ENCODE results near the gene OSBPL2. TPM values are rescaled to one million over a fixed set of nuclear protein-coding genes. Genes with fewer than 3 reads are reported as not detected.

The OSBPL2 gene
- total RNA-seq, 1 experiment from 2014 or later, result 36.9 TPM

DNA sequence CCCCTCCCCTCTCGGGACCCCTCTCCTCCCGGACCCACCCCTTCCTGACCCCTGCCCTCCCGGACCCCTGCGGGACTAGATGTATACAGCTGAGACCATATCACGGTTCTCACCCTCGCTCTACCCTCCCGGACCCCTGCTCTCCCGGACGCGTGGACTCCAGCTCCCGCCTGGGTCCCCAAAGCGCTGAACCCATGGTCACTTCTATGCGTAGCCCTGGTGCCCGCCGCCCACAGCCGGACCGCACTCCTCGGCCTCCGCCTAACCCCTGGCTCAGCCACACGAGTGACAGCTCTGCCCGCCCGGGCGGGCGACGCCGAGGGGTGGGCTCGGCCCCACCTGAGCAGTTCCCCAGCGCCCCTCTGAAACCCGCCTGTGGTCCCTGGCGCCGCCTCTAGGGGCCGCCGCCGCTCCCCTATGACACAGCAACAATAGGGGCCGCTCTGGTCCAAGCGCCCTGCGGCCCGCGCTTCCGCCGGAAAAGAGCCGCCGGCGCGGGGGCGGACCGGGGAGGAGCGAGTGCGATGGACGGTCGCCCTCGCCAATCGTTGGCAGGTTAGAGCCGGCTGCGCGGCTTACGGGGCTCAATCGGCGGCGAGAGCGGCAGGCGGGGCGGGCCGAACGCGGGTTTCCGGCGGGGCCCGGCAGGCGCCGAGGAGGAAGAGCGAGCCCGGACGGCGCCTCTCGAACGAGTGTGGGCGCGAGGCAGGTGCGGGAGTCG is 64.2 kb downstream of the OSBPL2 start, which contains the start of gene ADRM1 (continued):
- TF ChIP-seq, protein P1, sequence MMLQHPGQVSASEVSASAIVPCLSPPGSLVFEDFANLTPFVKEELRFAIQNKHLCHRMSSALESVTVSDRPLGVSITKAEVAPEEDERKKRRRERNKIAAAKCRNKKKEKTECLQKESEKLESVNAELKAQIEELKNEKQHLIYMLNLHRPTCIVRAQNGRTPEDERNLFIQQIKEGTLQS (IDR thresholded peaks at IDR 0.05), result no peak
- peak; percentile 23 for TF ChIP-seq POLR2A (IDR thresholded peaks at IDR 0.05; ENCODE audit: borderline replicate concordance, extremely low read depth, insufficient read depth, insufficient read length)
- no peak for TF ChIP-seq EZH2 (IDR thresholded peaks at IDR 0.05)
- TF ChIP-seq, protein P2, sequence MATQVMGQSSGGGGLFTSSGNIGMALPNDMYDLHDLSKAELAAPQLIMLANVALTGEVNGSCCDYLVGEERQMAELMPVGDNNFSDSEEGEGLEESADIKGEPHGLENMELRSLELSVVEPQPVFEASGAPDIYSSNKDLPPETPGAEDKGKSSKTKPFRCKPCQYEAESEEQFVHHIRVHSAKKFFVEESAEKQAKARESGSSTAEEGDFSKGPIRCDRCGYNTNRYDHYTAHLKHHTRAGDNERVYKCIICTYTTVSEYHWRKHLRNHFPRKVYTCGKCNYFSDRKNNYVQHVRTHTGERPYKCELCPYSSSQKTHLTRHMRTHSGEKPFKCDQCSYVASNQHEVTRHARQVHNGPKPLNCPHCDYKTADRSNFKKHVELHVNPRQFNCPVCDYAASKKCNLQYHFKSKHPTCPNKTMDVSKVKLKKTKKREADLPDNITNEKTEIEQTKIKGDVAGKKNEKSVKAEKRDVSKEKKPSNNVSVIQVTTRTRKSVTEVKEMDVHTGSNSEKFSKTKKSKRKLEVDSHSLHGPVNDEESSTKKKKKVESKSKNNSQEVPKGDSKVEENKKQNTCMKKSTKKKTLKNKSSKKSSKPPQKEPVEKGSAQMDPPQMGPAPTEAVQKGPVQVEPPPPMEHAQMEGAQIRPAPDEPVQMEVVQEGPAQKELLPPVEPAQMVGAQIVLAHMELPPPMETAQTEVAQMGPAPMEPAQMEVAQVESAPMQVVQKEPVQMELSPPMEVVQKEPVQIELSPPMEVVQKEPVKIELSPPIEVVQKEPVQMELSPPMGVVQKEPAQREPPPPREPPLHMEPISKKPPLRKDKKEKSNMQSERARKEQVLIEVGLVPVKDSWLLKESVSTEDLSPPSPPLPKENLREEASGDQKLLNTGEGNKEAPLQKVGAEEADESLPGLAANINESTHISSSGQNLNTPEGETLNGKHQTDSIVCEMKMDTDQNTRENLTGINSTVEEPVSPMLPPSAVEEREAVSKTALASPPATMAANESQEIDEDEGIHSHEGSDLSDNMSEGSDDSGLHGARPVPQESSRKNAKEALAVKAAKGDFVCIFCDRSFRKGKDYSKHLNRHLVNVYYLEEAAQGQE (IDR thresholded peaks at IDR 0.05; ENCODE audit: low read depth), result no peak
- peak; percentile 66 for TF ChIP-seq RAD21 (IDR thresholded peaks at IDR 0.05; ENCODE audit: low read depth)

DNA sequence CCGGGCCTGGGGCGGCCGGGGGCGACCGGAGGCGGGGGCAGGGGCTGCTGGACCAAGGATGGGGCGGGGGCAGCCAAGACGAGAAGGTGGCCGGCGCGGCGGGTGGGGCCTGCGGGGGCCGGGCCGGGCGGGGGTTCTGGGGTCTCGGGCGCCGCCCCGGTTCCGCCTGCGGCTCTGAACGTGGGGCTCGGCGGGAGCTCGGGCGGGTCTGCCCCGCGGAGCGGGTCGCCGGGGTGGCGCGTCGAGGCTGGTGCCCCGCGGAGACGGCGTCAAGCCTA is 64.7 kb downstream of the OSBPL2 start:
- Histone ChIP-seq H3K9me3 (ENCODE audit: control insufficient read depth in 1 of 2, insufficient read depth in 1 of 2, low read depth in 1 of 2, low read length in 2 of 2) (no peaks in the 10 kb centered on the region), H3K9me2 (ENCODE audit: insufficient read depth) (no peaks in the 10 kb centered on the region), H4K20me1 (ENCODE audit: insufficient read depth) (peaks cover 20% of the 10 kb centered on the region; the same call in 1 of the 2 replicates), H2AFZ (ENCODE audit: low read depth, low read length, poor library complexity, severe bottlenecking) (no peak overlapping the region), H3K79me2 (ENCODE audit: insufficient read depth, low read length) (peaks cover 48% of the 10 kb centered on the region), H3K4me2 (ENCODE audit: low read length) (peak overlapping the region; percentile 97), H3K9ac (ENCODE audit: low read length) (peak overlapping the region; percentile 94), H3K4me3 (replicated peaks in 1 of 2; ENCODE audit: low read depth in 1 of 2, low read length in 2 of 2) (peak overlapping the region; percentile 95 to 99), H3K27ac (ENCODE audit: low read depth, low read length) (peak overlapping the region; percentile 95), H3K27me3 (ENCODE audit: insufficient read depth, low read length) (no peaks in the 10 kb centered on the region), H3K36me3 (ENCODE audit: control insufficient read depth in 1 of 2, insufficient read depth in 2 of 2, low read length in 2 of 2) (peaks cover 18 to 46% of the 10 kb centered on the region in 2 experiments), H3K4me1 (ENCODE audit: control insufficient read depth in 1 of 2, insufficient read depth in 2 of 2, low read length in 2 of 2) (peaks cover 17 to 40% of the 10 kb centered on the region in 2 experiments)
- no TSS peak for BruUV-seq (replicated peaks)
- intact Hi-C loops (cut with micrococcal nuclease), result loop anchor here (5.0 to 10.0 kb wide), 3 partner anchors 64 to 502 kb away; partner anchors contain the start of genes LAMA5 and OGFR
- RAD21 ChIA-PET (ENCODE audit: low non-redundant PET in 1 of 2, low total read pairs in 2 of 2, uncharacterized antibody in 2 of 2, unreplicated experiment in 2 of 2), result no interaction called here
- CTCF ChIA-PET, result interaction anchor here (1.1 kb wide), 1 partner anchor 107 kb away, joined by 8 read pairs; no protein-coding TSS in a partner anchor
- TF ChIP-seq POLR2A (IDR thresholded peaks at IDR 0.05; ENCODE audit: borderline replicate concordance, extremely low read depth, insufficient read depth, insufficient read length) (no peak), ZFX (IDR thresholded peaks at IDR 0.05) (peak; percentile 73; the same call in 1 of the 2 replicates), JUND (IDR thresholded peaks at IDR 0.05) (no peak)
- ATAC-seq, result no peak
- POLR2A ChIA-PET, result interaction anchor here (0.8 kb wide), 1 partner anchor 83 kb away, joined by 3 read pairs; no protein-coding TSS in a partner anchor
- DNase-seq (ENCODE audit: low read depth, low spot score), result no peak

Measured in HCT116 (cell line).